Smooth muscle cell (in vitro differentiated cells): ENCODE results near the gene ADSS1. TPM values are rescaled to one million over a fixed set of nuclear protein-coding genes. Genes with fewer than 3 reads are reported as not detected.
A peak's percentile ranks its signal among the peaks of the same experiment; 100 is the strongest.

ENCODE experiments used
- DNase-seq: peaks from one replicate; lab custom pipeline; 2025; ENCODE audit not compliant: unreplicated experiment; lab: John Stamatoyannopoulos, UW
- H2AFZ ChIP-seq: fragments of 200-600 bp; sonication (generic); 2 replicates; pipeline ENCODE4 v1.6.0; 2016; ENCODE audit warnings: antibody characterized with exemption, low read depth, mild to moderate bottlenecking
- H3F3A ChIP-seq: fragments of 200-600 bp; sonication (generic); 2 replicates; pipeline ENCODE4 v1.6.0; 2017; ENCODE audit warnings: antibody characterized with exemption, low read depth
- H3K27ac ChIP-seq: fragments of 200-600 bp; sonication (generic); 2 replicates; pipeline ENCODE4 v1.5.1; 2016; ENCODE audit warnings: low read depth, mild to moderate bottlenecking
- H3K27me3 ChIP-seq: fragments of 200-600 bp; sonication (generic); 2 replicates; pipeline ENCODE4 v1.6.1; 2016; ENCODE audit warnings: low read depth, mild to moderate bottlenecking
- H3K36me3 ChIP-seq: fragments of 200-600 bp; sonication (generic); 2 replicates; pipeline ENCODE4 v1.5.1; 2016; ENCODE audit warnings: low read depth
- H3K4me1 ChIP-seq: fragments of 200-600 bp; sonication (generic); 2 replicates; pipeline ENCODE4 v1.5.1; 2016; ENCODE audit warnings: low read depth
- H3K4me2 ChIP-seq: fragments of 200-600 bp; sonication (generic); 2 replicates; pipeline ENCODE4 v1.6.0; 2016; ENCODE audit warnings: mild to moderate bottlenecking
- H3K4me3 ChIP-seq: fragments of 200-600 bp; sonication (generic); 2 replicates; pipeline ENCODE4 v1.5.1; 2016; ENCODE audit warnings: mild to moderate bottlenecking
- H3K79me2 ChIP-seq: fragments of 200-600 bp; sonication (generic); 2 replicates; pipeline ENCODE4 v1.6.0; 2016; ENCODE audit warnings: low read depth, mild to moderate bottlenecking
- H3K9ac ChIP-seq: fragments of 200-600 bp; sonication (generic); 2 replicates; pipeline ENCODE4 v1.6.0; 2016; ENCODE audit warnings: low read depth
- H3K9me3 ChIP-seq: fragments of 200-600 bp; sonication (generic); replicated peaks from 2 replicates; pipeline ENCODE4 v1.5.1; 2016; ENCODE audit warnings: low read depth
- H4K20me1 ChIP-seq: fragments of 200-600 bp; sonication (generic); 2 replicates; pipeline ENCODE4 v1.6.0; 2016; ENCODE audit warnings: low read depth
- WGBS: methylation state at CpG from one replicate; pipeline ENCODE4 v1.1.7; 2016; ENCODE audit warnings: low lambda C conversion rate; 5-methylcytosine and 5-hydroxymethylcytosine counted together
- polyA plus RNA-seq: library from polyadenylated mRNA; unstranded; fragments of >200 nt; fragmentation: Nextera tagmentation; extraction: Ambion mirVana; gene quantifications from 2 replicates; pipeline ENCODE4 v1.2.1, GENCODE V29; 2016
- total RNA-seq: library from RNA; depleted of rRNA; stranded (reverse); fragments of >200 nt; gene quantifications from 2 replicates; pipeline ENCODE4 v1.2.3, GENCODE V29; 2014
- TF ChIP-seq, protein P1 (sequence below): fragments of 200-600 bp; sonication (generic); IDR thresholded peaks from 2 replicates; pipeline ENCODE4 v1.5.1; 2017; ENCODE audit warnings: borderline replicate concordance, mild to moderate bottlenecking, antibody characterized with exemption; ENCODE audit not compliant: insufficient read depth, poor library complexity, severe bottlenecking

The ADSS1 gene
- total and polyA plus RNA-seq, 2 experiments from 2014 or later: 7.8 to 43.0 TPM

DNA sequence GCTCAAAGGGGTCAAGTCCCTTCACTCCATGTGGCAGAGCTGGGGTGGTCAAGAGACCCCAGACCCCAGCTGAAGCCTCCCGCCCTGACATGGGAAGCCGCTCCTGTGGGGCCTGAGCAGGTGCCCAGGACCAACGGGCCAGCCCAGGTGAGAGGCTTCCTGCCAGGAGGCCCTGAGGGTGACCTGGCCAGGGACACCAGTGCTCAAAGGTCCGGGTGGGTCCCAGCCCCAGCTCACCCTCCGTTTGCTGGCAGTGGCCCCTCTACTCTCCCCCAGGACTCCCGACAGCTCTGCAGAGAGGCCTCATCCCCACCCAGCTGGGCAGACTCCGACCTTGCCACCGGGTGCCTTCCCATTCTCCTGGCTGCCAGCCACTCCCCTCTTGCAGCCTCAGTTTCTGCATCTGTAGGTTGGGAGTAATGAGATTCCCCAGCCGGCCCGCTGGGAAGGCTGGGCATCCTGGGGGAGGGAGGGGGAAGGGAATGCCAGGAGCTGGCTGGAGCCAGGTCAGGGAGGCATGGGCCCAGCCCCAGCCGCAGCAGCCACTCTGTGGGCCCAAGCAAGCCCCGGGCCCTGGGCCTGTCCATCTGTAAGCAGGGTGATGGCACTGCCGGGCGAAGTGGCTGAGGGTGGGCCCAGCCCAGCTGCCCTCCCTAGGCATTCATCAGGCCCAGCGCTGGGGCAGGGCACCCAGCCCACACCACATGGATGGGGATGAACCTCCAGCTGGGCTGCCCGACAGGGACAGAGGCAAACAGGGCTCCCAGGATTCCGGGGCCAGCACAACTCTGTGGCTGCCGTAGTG lies 44.9 kb upstream of the ADSS1 start:
- no peaks in the 10 kb centered on the region for H3K9me3 ChIP-seq
- no peak for DNase-seq
- peaks cover 51% of the 10 kb centered on the region for H3K4me1 ChIP-seq
- 86% methylated on average over 18 of the region's 18 CpGs for WGBS
- peak overlapping the region; percentile 100 for H3K27ac ChIP-seq
- H3K27me3 ChIP-seq: no peaks in the 10 kb centered on the region
- peak overlapping the region; percentile 76 for H3K9ac ChIP-seq
- H3K36me3 ChIP-seq: no peaks in the 10 kb centered on the region
- H3K4me2 ChIP-seq: peak overlapping the region; percentile 90
- no peaks in the 10 kb centered on the region for H4K20me1 ChIP-seq
- peaks cover 12% of the 10 kb centered on the region for H3F3A ChIP-seq
- no peaks in the 10 kb centered on the region for H3K79me2 ChIP-seq
- TF ChIP-seq, protein P1, sequence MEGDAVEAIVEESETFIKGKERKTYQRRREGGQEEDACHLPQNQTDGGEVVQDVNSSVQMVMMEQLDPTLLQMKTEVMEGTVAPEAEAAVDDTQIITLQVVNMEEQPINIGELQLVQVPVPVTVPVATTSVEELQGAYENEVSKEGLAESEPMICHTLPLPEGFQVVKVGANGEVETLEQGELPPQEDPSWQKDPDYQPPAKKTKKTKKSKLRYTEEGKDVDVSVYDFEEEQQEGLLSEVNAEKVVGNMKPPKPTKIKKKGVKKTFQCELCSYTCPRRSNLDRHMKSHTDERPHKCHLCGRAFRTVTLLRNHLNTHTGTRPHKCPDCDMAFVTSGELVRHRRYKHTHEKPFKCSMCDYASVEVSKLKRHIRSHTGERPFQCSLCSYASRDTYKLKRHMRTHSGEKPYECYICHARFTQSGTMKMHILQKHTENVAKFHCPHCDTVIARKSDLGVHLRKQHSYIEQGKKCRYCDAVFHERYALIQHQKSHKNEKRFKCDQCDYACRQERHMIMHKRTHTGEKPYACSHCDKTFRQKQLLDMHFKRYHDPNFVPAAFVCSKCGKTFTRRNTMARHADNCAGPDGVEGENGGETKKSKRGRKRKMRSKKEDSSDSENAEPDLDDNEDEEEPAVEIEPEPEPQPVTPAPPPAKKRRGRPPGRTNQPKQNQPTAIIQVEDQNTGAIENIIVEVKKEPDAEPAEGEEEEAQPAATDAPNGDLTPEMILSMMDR: no peak
- H2AFZ ChIP-seq: no peak overlapping the region
- H3K4me3 ChIP-seq: no peak overlapping the region

DNA sequence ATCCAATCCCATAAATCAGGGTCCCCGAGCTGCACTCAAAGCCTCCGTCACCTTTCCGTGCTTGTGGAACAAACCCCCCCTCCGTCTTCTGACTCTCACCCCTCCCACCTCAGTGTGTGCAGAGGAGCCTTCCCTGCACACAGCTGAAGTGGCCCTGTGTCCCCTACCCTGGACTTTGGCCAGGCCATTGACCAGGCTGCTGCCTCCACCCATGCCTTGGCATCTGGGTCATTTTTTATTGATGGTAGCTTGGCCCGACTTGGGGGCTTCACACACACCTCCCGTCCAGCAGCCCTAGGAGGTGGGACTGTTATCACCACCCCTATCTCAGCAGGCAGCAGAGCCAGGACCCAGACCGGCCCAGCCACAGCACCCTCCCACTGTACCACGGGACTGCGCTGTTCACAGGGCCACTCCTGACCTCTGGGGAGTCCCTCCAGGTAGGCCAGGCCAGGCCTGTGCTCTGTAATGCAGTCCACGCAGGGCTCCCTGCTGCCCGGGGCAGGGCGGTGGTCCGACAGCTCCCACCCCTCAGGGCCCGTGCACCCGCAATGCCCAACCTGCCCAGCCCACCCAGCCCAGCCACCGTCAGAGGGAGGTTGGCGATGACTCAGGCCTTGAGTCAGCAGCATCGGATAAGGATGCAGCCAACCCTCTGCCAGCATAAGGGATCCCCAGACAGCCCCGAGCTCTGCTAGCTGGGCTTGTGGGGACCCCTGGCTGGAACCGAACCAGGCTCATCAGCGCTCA lies 43.8 kb upstream of the ADSS1 start:
- no peaks in the 10 kb centered on the region for H3K79me2 ChIP-seq
- H3K9ac ChIP-seq: peak overlapping the region; percentile 99
- peak overlapping the region; percentile 100 for H3K27ac ChIP-seq
- TF ChIP-seq, protein P1: no peak
- H3K9me3 ChIP-seq: no peaks in the 10 kb centered on the region
- H3K36me3 ChIP-seq: no peaks in the 10 kb centered on the region
- H3F3A ChIP-seq: peaks cover 17% of the 10 kb centered on the region
- H3K27me3 ChIP-seq: no peaks in the 10 kb centered on the region
- no peak overlapping the region for H2AFZ ChIP-seq
- no peaks in the 10 kb centered on the region for H4K20me1 ChIP-seq
- H3K4me1 ChIP-seq: peaks cover 51% of the 10 kb centered on the region
- no peak for DNase-seq
- WGBS: 35% methylated on average over 17 of the region's 21 CpGs
- peak overlapping the region; percentile 16 for H3K4me3 ChIP-seq
- H3K4me2 ChIP-seq: peak overlapping the region; percentile 84

DNA sequence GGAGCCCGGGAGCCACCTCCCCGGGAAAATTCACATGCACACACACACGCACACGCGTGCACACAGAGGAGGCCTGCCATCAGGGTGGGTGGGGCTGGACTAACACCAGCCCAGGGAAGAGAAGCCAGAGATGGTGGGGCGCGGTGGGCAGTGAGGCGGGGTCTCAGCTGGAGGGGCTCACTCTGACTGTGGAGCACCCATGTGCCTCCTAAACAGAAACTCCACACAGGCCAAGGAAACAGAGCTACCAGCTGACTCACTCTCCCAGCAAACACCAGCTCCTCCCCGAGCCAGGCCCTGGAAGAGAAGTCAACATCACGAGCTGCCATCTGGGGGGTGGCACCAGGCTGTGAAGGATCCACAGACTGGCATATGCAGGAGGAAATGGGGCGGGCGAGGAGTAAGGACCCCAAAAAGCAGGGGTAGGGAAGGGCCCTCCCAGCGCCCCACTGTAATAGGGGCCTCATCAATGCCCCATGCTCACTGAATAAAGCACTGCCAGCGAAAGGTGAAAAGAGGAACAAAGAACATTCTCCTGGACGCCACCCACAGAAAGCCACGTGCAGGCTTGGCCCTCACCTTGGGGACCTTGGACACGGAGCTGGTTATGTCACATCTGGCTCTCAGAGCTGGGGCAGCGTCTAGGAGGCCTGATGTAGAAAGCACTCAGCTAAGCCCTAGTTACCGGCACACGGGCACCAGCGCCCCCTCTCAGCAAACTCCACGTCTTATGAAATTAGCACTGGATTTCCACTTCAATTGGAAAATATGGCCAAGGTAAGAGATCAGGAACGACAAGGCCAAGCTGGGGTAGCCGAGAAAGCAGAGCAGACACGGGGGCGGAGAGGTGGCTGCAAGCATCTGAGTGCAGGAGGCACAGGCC lies 43.0 kb upstream of the ADSS1 start:
- H2AFZ ChIP-seq: peak overlapping the region; percentile 17
- peak overlapping the region; percentile 16 for H3K4me3 ChIP-seq
- peaks cover 17% of the 10 kb centered on the region for H3F3A ChIP-seq
- peak overlapping the region; percentile 99 for H3K9ac ChIP-seq
- 39% methylated on average over 26 of the region's 26 CpGs for WGBS
- no peak for DNase-seq
- TF ChIP-seq, protein P1: no peak
- no peaks in the 10 kb centered on the region for H3K36me3 ChIP-seq
- peaks cover 51% of the 10 kb centered on the region for H3K4me1 ChIP-seq
- H3K27me3 ChIP-seq: no peaks in the 10 kb centered on the region
- no peaks in the 10 kb centered on the region for H4K20me1 ChIP-seq
- peak overlapping the region; percentile 100 for H3K27ac ChIP-seq
- H3K4me2 ChIP-seq: peak overlapping the region; percentile 84
- H3K9me3 ChIP-seq: no peaks in the 10 kb centered on the region
- H3K79me2 ChIP-seq: no peaks in the 10 kb centered on the region
